Limb (tissue), 2 donors: ENCODE measurements around the gene SERPINA3.

ENCODE experiments used
- DNase-seq, 2 donors: peaks; one replicate each; pipeline ENCODE4 v3.0.0-alpha.2; 2016; ENCODE audit errors: extremely low spot score in 2 of 2

SERPINA3 gene

DNA sequence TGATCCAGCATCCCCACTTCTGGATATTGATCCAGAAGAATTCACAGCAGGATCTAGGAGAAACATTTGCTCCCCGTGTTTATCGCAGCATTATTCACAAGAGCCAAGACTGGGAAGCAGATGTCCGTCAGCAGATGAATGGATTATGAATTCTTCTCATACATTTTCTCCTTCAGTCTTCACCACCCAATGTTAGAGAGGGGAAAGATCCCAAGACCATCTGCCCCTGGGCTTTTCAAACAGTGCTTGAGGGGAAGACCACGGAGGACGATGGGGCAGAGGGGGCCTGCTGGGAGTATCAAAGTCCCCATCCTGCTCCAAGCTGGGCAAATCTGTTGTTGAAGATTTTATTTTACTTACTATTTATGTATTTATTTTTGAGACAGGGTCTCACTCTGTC, 41.1 kb downstream of the SERPINA3 start:
- DNase-seq = peak in 1 of 2 donors; percentile 5

GRCh38 chr14:94654071-94654861, 42.1 kb downstream of the SERPINA3 start:
- peak in 1 of 2 donors; percentile 37 for DNase-seq

- peak in 1 of 2 donors; percentile 38 for DNase-seq
Measured at GRCh38 chr14:94655169-94655710, 43.0 kb downstream of the SERPINA3 start.

- no peak for DNase-seq
Measured at GRCh38 chr14:94656043-94656442, 43.9 kb downstream of the SERPINA3 start.

- DNase-seq = no peak
Measured at GRCh38 chr14:94659256-94659655, 47.1 kb downstream of the SERPINA3 start.

DNA sequence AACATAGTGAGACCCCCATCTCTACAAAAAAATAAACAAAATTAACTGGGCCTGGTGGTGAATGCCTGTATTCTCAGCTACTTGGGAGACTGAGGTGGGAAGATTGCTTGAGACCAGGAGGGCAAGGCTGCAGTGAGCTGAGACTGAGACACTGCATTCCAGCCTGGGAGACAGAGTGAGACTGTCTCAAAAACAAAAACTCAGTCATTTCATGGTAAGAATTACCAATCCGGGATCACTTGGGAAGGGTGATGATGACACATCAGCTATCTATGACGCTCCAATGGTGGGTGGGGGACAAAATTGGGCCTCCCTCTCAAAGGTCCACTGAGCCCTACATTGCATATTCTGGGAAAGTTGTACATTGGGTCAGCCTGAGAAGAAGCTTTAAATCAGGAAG, 47.7 kb downstream of the SERPINA3 start:
- DNase-seq = no peak

GRCh38 chr14:94660306-94660946, 48.2 kb downstream of the SERPINA3 start:
- peak in 1 of 2 donors; percentile 12 for DNase-seq

DNA sequence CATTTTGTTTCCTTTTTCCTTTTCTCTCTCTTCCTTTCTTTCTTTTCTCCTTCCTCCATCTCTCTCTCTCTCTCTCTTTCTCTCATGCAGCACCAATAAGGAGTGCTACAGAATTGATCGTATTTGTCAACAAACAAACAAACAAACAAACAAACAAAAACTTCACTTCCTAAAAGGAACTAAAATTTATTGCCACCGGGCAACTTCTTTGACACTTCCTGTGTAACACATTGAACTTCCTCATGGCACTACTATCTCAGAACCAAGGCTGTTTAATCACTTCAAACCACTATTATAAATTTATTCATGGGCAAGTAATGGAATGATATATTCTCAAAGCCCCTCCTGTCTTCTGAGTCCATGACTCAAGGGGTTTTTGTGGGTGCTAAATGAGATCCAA, 51.3 kb downstream of the SERPINA3 start:
- DNase-seq = no peak

DNA sequence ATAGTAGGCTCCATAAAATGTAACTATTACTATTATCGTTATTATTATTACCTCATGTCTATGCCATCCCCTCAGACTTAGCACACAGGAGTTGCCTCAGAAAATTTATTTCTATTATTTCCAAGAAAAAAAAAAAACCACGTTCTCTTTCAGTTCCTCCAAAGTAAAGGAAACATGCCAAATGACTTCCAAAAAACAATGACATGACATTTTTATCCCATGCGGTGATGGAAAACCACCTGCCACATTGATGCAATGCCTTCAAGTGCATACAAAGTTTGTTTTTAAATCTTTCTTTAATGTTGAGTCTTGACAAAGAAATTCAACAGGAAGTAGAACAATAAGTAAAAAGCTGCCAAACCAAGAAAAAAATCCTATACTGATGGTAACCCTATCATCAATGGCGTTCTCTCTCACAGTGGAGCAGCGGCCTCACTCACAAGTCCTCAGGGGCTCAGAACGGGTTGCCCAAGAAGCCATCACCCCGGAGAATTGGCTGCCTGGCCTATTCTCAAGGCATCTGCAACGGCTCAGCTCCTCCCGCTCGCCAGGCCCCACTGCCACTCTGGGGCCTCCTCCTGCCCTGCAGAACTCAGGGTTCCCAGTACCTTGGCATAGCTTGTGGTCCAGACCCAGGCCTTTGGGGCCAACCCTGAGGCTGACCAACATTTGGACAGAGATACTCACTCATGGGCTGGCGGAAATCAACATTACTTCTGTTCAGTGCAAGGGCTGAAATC, 51.9 kb downstream of the SERPINA3 start:
- DNase-seq = peak in 1 of 2 donors; percentile 21

- peak in 1 of 2 donors; percentile 21 for DNase-seq
Measured at GRCh38 chr14:94665121-94665520, 52.9 kb downstream of the SERPINA3 start.

DNA sequence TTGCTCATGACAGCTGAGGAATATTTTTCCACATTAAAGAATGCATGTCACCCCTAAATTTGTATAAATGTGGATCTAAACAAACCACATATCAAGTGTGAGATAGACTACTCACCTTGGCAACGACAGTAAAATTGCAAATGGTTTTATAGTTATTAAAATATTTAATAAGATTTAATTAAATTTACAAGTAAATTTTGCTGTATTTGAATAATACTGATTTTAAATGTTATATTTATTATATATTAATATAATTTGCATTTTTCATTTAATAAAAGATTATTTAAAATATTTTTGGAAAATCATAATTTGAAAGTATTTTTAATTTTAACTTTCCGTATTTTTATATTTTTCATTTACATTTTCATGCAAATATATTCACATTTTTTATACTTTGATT, 53.4 kb downstream of the SERPINA3 start:
- no peak for DNase-seq

- peak in 1 of 2 donors; percentile 9 for DNase-seq
Measured at GRCh38 chr14:94670692-94671285, 58.6 kb downstream of the SERPINA3 start.

DNA sequence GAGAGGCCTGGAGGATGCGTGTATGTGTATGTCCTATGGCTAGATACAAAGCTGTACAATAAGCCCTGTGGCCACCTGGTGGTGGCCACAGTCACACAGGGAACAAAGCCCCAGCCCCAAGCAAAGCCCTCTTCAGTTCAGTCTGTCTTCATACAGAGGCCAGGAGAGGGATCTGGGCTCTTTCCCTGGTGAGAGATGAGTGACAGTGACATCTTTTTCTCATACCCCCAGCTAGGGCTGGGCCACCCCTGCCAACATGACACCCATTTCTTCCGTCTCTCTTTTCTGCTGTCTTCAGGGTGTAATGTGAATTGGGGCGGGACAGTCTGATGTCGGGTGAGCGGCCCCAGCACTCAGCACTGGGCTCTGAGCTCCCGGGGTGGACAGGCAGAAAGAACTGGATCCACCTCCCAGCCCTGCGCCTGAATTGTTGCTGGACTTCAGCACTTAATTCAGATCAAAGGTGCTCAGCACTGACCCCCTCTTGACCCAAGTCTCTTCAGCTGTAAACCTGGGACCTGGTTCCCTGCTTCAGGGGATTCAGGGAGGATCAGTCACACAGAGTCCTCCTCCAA, 59.8 kb downstream of the SERPINA3 start:
- peak in 1 of 2 donors; percentile 14 for DNase-seq

DNA sequence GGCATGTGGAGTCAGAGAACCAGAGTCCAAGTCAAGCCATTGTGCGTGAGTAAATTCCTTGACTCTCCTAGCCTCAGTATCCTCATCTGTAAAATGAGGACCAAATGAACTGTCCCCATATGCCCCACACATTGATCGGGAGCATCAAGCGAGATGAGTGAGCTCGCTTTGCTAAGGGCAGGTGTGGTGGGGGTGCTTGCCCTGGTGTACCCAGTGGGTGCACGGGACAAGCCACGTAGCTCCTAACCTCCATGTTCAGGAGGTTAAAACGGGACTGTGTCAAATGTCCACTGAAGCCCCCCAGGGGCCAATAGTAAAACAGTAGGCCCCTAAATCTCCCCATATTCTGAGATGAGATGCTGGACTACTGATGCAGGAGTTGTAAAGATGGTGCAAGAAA, 60.9 kb downstream of the SERPINA3 start:
- peak in 1 of 2 donors; percentile 7 for DNase-seq
